Measurements from ENCODE around the gene SSBP3. TPM values are rescaled to one million over a fixed set of nuclear protein-coding genes. Genes with fewer than 3 reads are reported as not detected.

SSBP3 gene
- total RNA-seq, 1 experiment from 2014 or later: 37.5 TPM

DNA sequence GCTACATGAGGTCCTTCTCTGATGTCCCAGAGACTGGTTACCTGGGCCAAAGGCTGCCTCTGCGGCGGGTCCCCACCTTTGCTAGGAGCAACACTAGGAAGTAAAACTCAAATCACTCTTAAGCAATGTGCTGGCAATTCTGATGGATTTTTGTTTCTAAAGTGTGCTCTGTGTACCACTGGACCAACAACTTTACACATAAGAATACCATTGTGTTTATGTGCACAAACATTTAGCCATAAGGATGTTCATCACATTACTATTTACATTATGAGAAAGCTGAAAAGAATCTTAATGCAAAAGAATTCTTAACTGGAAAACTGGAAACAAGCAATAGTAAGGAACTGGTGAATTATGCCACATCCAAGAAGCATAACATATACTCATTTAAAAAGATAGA lies 38.6 kb downstream of the SSBP3 start:
- RAD21 ChIA-PET (ENCODE audit: low non-redundant PET in 1 of 2, low total read pairs in 2 of 2, uncharacterized antibody in 2 of 2, unreplicated experiment in 2 of 2): no interaction called here
- no peak overlapping the region for H2AFZ ChIP-seq (ENCODE audit: low read depth, low read length, poor library complexity, severe bottlenecking)
- no peaks in the 10 kb centered on the region for H3K9me3 ChIP-seq (ENCODE audit: control insufficient read depth in 1 of 2, insufficient read depth in 1 of 2, low read depth in 1 of 2, low read length in 2 of 2)
- TF ChIP-seq ELF1 (IDR thresholded peaks at IDR 0.05; ENCODE audit: borderline replicate concordance, low read depth) (no peak), CBX3 (IDR thresholded peaks at IDR 0.05; ENCODE audit: low read depth) (no peak), YY1 (IDR thresholded peaks at IDR 0.05; ENCODE audit: extremely low read depth, insufficient replicate concordance, low read depth, low read length) (no peak), TCF7L2 (IDR thresholded peaks at IDR 0.05; ENCODE audit: borderline replicate concordance, extremely low read depth, insufficient read depth, insufficient read length) (no peak), JUND (IDR thresholded peaks at IDR 0.05) (no peak), RAD21 (IDR thresholded peaks at IDR 0.05; ENCODE audit: low read depth) (no peak), SP1 (IDR thresholded peaks at IDR 0.05; ENCODE audit: low read depth) (no peak), POLR2AphosphoS5 (IDR thresholded peaks at IDR 0.05; ENCODE audit: low read depth, low read length) (no peak), CEBPB (IDR thresholded peaks at IDR 0.05; ENCODE audit: low read depth) (no peak), EZH2phosphoT487 (IDR thresholded peaks at IDR 0.05; ENCODE audit: borderline replicate concordance) (no peak), EZH2 (IDR thresholded peaks at IDR 0.05) (no peak), POLR2A (IDR thresholded peaks at IDR 0.05; ENCODE audit: borderline replicate concordance, extremely low read depth, insufficient read depth, insufficient read length) (no peak)
- TF ChIP-seq, protein P1, sequence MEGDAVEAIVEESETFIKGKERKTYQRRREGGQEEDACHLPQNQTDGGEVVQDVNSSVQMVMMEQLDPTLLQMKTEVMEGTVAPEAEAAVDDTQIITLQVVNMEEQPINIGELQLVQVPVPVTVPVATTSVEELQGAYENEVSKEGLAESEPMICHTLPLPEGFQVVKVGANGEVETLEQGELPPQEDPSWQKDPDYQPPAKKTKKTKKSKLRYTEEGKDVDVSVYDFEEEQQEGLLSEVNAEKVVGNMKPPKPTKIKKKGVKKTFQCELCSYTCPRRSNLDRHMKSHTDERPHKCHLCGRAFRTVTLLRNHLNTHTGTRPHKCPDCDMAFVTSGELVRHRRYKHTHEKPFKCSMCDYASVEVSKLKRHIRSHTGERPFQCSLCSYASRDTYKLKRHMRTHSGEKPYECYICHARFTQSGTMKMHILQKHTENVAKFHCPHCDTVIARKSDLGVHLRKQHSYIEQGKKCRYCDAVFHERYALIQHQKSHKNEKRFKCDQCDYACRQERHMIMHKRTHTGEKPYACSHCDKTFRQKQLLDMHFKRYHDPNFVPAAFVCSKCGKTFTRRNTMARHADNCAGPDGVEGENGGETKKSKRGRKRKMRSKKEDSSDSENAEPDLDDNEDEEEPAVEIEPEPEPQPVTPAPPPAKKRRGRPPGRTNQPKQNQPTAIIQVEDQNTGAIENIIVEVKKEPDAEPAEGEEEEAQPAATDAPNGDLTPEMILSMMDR (IDR thresholded peaks at IDR 0.05 in 2 of 3, conservative IDR thresholded peaks at IDR 0.05 in 1 of 3; ENCODE audit: borderline replicate concordance in 1 of 3, insufficient read depth in 1 of 3, low read depth in 2 of 3, low read length in 2 of 3): no peak
- TF ChIP-seq, protein P2, sequence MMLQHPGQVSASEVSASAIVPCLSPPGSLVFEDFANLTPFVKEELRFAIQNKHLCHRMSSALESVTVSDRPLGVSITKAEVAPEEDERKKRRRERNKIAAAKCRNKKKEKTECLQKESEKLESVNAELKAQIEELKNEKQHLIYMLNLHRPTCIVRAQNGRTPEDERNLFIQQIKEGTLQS (IDR thresholded peaks at IDR 0.05): no peak
- TF ChIP-seq, protein P3, sequence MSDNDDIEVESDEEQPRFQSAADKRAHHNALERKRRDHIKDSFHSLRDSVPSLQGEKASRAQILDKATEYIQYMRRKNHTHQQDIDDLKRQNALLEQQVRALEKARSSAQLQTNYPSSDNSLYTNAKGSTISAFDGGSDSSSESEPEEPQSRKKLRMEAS (IDR thresholded peaks at IDR 0.05): no peak
- TF ChIP-seq, protein P4, sequence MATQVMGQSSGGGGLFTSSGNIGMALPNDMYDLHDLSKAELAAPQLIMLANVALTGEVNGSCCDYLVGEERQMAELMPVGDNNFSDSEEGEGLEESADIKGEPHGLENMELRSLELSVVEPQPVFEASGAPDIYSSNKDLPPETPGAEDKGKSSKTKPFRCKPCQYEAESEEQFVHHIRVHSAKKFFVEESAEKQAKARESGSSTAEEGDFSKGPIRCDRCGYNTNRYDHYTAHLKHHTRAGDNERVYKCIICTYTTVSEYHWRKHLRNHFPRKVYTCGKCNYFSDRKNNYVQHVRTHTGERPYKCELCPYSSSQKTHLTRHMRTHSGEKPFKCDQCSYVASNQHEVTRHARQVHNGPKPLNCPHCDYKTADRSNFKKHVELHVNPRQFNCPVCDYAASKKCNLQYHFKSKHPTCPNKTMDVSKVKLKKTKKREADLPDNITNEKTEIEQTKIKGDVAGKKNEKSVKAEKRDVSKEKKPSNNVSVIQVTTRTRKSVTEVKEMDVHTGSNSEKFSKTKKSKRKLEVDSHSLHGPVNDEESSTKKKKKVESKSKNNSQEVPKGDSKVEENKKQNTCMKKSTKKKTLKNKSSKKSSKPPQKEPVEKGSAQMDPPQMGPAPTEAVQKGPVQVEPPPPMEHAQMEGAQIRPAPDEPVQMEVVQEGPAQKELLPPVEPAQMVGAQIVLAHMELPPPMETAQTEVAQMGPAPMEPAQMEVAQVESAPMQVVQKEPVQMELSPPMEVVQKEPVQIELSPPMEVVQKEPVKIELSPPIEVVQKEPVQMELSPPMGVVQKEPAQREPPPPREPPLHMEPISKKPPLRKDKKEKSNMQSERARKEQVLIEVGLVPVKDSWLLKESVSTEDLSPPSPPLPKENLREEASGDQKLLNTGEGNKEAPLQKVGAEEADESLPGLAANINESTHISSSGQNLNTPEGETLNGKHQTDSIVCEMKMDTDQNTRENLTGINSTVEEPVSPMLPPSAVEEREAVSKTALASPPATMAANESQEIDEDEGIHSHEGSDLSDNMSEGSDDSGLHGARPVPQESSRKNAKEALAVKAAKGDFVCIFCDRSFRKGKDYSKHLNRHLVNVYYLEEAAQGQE (IDR thresholded peaks at IDR 0.05; ENCODE audit: low read depth): no peak
- intact Hi-C loops (cut with micrococcal nuclease): no loop called here
- no peak overlapping the region for H3K4me3 ChIP-seq (replicated peaks in 1 of 2; ENCODE audit: low read depth in 1 of 2, low read length in 2 of 2)
- no peaks in the 10 kb centered on the region for H3K79me2 ChIP-seq (ENCODE audit: insufficient read depth, low read length)
- CTCF ChIA-PET: no interaction called here
- H3K9me2 ChIP-seq (ENCODE audit: insufficient read depth): no peaks in the 10 kb centered on the region
- DNase-seq (ENCODE audit: low read depth, low spot score) (no peak), ATAC-seq (no peak)
- POLR2A ChIA-PET: no interaction called here
- H3K27ac ChIP-seq (ENCODE audit: low read depth, low read length): no peak overlapping the region
- H3K4me1 ChIP-seq (ENCODE audit: control insufficient read depth in 1 of 2, insufficient read depth in 2 of 2, low read length in 2 of 2): peaks cover 0 to 6% of the 10 kb centered on the region in 2 experiments; a peak in 1 of 4 replicates
- no peaks in the 10 kb centered on the region for H4K20me1 ChIP-seq (ENCODE audit: insufficient read depth)
- H3K27me3 ChIP-seq (ENCODE audit: insufficient read depth, low read length): no peaks in the 10 kb centered on the region
- H3K4me2 ChIP-seq (ENCODE audit: low read length): no peak overlapping the region
- no TSS peak for BruUV-seq (replicated peaks)
- no peak overlapping the region for H3K9ac ChIP-seq (ENCODE audit: low read length)
- H3K36me3 ChIP-seq (ENCODE audit: control insufficient read depth in 1 of 2, insufficient read depth in 2 of 2, low read length in 2 of 2): no peaks in the 10 kb centered on the region
